Kasumi-1 (cell line): ENCODE data around the gene PHTF2.
A peak's percentile ranks its signal among the peaks of the same experiment; 100 is the strongest.

Experiments
- DNase-seq, 2 experiments: peaks; one replicate each; lab custom pipeline; 2025; lab: John Stamatoyannopoulos, UW

PHTF2 gene

GRCh38 chr7:77931841-77932240, 133.3 kb downstream of the PHTF2 start:
- DNase-seq = no peak

- DNase-seq = no peak
Measured at GRCh38 chr7:77933394-77933793, 134.8 kb downstream of the PHTF2 start.

- DNase-seq = peak; percentile 20 to 36
Measured at GRCh38 chr7:77935652-77936348, 137.2 kb downstream of the PHTF2 start.

- peak; percentile 44 to 77 for DNase-seq
Measured at GRCh38 chr7:77940647-77941046, 142.1 kb downstream of the PHTF2 start.

- DNase-seq = no peak
Measured at GRCh38 chr7:77942431-77942830, 143.9 kb downstream of the PHTF2 start.

GRCh38 chr7:77944183-77945182, 145.9 kb downstream of the PHTF2 start:
- no peak for DNase-seq

GRCh38 chr7:77950548-77950947, 152.0 kb downstream of the PHTF2 start:
- DNase-seq = no peak

GRCh38 chr7:77954773-77955555, 156.4 kb downstream of the PHTF2 start:
- DNase-seq = no peak

GRCh38 chr7:77958436-77958835, 159.9 kb downstream of the PHTF2 start:
- no peak for DNase-seq

- no peak for DNase-seq
Measured at GRCh38 chr7:77959080-77959479, 160.5 kb downstream of the PHTF2 start.

- DNase-seq = no peak
Measured at GRCh38 chr7:77960336-77960735, 161.8 kb downstream of the PHTF2 start.

GRCh38 chr7:77967429-77967828, 168.9 kb downstream of the PHTF2 start:
- no peak for DNase-seq

- DNase-seq = no peak
Measured at GRCh38 chr7:77971726-77972125, 173.2 kb downstream of the PHTF2 start.

- DNase-seq = peak in 1 of 2 experiments; percentile 7
Measured at GRCh38 chr7:77975672-77976480, 177.3 kb downstream of the PHTF2 start.

- no peak for DNase-seq
Measured at GRCh38 chr7:77979219-77979618, 180.6 kb downstream of the PHTF2 start.

GRCh38 chr7:77980087-77980713, 181.6 kb downstream of the PHTF2 start:
- DNase-seq = no peak

- no peak for DNase-seq
Measured at GRCh38 chr7:77982926-77983550, 184.5 kb downstream of the PHTF2 start.

- no peak for DNase-seq
Measured at GRCh38 chr7:77983973-77984372, 185.4 kb downstream of the PHTF2 start.

- DNase-seq = no peak
Measured at GRCh38 chr7:77985232-77985973, 186.8 kb downstream of the PHTF2 start.

- DNase-seq = no peak
Measured at GRCh38 chr7:77985974-77986339, 187.4 kb downstream of the PHTF2 start.
